ENCODE results near the gene AMDHD2. TPM values are rescaled to one million over a fixed set of nuclear protein-coding genes. Genes with fewer than 3 reads are reported as not detected.
A peak's percentile ranks its signal among the peaks of the same experiment; 100 is the strongest.

The AMDHD2 gene
- total and polyA plus RNA-seq, 2 of the 8 experiments (the other 6 are each of a cell fraction or from before 2014, with no cell fraction given), result 43.0 to 54.6 TPM

DNA sequence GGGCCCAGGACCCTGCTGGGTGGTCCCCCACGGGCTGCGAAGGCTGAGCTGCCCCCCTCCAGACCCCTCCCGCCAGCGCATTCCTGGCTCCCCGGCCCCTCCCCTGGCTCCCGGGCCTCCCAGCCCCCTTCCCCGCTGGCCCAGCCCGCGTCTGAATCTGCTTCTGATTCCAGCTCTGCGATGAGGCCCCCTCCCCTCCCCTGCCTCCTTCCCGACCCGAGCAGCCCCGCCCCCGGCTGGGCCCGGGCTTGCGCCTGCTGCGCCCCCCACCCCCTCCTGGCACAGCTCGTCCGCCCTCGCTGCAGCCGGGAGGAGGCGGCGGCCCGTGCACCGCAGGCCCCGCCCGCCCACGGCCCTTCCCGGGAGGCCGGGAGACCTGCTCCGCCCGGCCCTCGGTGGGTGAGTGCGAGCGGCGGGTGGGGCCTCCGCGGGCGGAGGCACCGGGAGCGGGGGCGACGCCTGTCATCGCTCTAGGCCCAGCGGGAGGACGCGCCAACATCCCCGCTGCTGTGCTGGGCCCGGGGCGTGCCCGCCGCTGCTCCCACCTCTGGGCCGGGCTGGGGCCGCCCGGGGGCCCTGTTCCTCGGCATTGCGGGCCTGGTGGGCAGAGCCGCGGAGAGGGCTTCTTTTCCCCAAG is 49.0 kb upstream of the AMDHD2 start, which contains the start of gene NTN3:
TSS of gene NTN3 (plus strand) at position 282 of the 637 bp plus-strand sequence. CDS start 405 bp downstream, outside the sequence.
- peaks cover 2 to 13% of the 10 kb centered on the region in 2 experiments for H4K20me1 ChIP-seq (replicated peaks in 1 of 2; ENCODE audit: control insufficient read depth in 1 of 2, insufficient read depth in 2 of 2, low read length in 2 of 2)
- peaks cover 0 to 45% (median 31%) of the 10 kb centered on the region in 4 experiments; a peak in 6 of 7 replicates for H3K4me1 ChIP-seq (replicated peaks in 1 of 4; ENCODE audit: control insufficient read depth in 3 of 4, insufficient read depth in 4 of 4, low read length in 3 of 4)
- H2AFZ ChIP-seq (ENCODE audit: low read length), result no peak within 1 kb of the TSS
- peak within 1 kb of the TSS; percentile 53 to 75 for H3K4me2 ChIP-seq (ENCODE audit: insufficient read depth in 1 of 2, low read depth in 2 of 2, low read length in 2 of 2)
- H4K5ac ChIP-seq (ENCODE audit: insufficient read length, low read depth, low read length), result no peak within 1 kb of the TSS
- peak within 1 kb of the TSS; percentile 6 for H3K18ac ChIP-seq (ENCODE audit: extremely low read depth, low read length)
- no peak within 1 kb of the TSS for H3K4ac ChIP-seq (replicated peaks; ENCODE audit: insufficient read length, low read depth, low read length)
- CTCF ChIA-PET (ENCODE audit: partially characterized antibody), result interaction anchor here (0.7 to 4.0 kb wide), 4 partner anchors 10 to 131 kb away, joined by 3 to 15 read pairs (median 5); partner anchors contain the start of genes ABCA3 and TEDC2
- H3K27me3 ChIP-seq (replicated peaks in 1 of 4; ENCODE audit: control insufficient read depth in 3 of 4, extremely low read depth in 1 of 4, insufficient read depth in 3 of 4, low read length in 3 of 4), result peaks cover 24 to 66% (median 57%) of the 10 kb centered on the region in 4 experiments
- H2BK5ac ChIP-seq (ENCODE audit: low read depth, low read length), result no peak within 1 kb of the TSS
- H3K36me3 ChIP-seq (ENCODE audit: control insufficient read depth in 2 of 4, insufficient read depth in 4 of 4, low read length in 3 of 4), result no peaks in the 10 kb centered on the region
- H3K56ac ChIP-seq (replicated peaks; ENCODE audit: insufficient read length, low read depth, low read length), result no peak within 1 kb of the TSS
- peak within 1 kb of the TSS; percentile 23 to 56 (median 28) for H3K4me3 ChIP-seq (ENCODE audit: extremely low read depth in 1 of 4, insufficient read depth in 2 of 4, low read depth in 3 of 4, low read length in 4 of 4)
- no peak within 1 kb of the TSS for H2AK5ac ChIP-seq (ENCODE audit: low read depth, low read length)
- peak within 1 kb of the TSS; percentile 68; the same call in 1 of the 2 replicates for H2BK12ac ChIP-seq (ENCODE audit: low read depth, low read length)
- DNase-seq (ENCODE audit: low read depth in 1 of 2, low spot score in 2 of 2) (peak in 1 of 2 experiments; percentile 73), FAIRE-seq (no peak)
- no peak within 1 kb of the TSS for H3K23ac ChIP-seq (ENCODE audit: insufficient read length)
- H2BK15ac ChIP-seq (ENCODE audit: low read length), result peak within 1 kb of the TSS; percentile 97; the same call in 1 of the 2 replicates
- H4K8ac ChIP-seq (ENCODE audit: extremely low read depth, insufficient read depth, low read length), result peak within 1 kb of the TSS; percentile 16; the same call in 1 of the 2 replicates
- H3K27ac ChIP-seq (ENCODE audit: low read depth, low read length), result no peak within 1 kb of the TSS
- H3K14ac ChIP-seq (ENCODE audit: insufficient read length), result no peak within 1 kb of the TSS
- H2BK120ac ChIP-seq (replicated peaks; ENCODE audit: low read depth, low read length), result no peak within 1 kb of the TSS
- H4K91ac ChIP-seq (replicated peaks; ENCODE audit: insufficient read length, low read length), result peak within 1 kb of the TSS; percentile 74
- no peaks in the 10 kb centered on the region for H3K79me2 ChIP-seq (ENCODE audit: control insufficient read depth in 1 of 2, insufficient read depth in 2 of 2, low read length in 2 of 2)
- no peak within 1 kb of the TSS for H2BK20ac ChIP-seq (ENCODE audit: low read length)
- WGBS, 2 experiments (ENCODE audit: extremely low coverage in 1 of 2, insufficient coverage in 1 of 2, insufficient read length in 1 of 2, insufficient replicate concordance in 2 of 2, low coverage in 1 of 2, low lambda C conversion rate in 2 of 2, missing lambda C conversion rate in 1 of 2), result 2% methylated on average over 17 of the region's 59 CpGs; no CpG with 5 or more reads in 1 of the 2 experiments
- POLR2A ChIA-PET (ENCODE audit: partially characterized antibody), result interaction anchor here (0.9 to 2.8 kb wide), 7 partner anchors 12 to 316 kb away, joined by 3 to 8 read pairs (median 6); partner anchors contain the start of genes AMDHD2, TEDC2 and TRAF7
- H3K79me1 ChIP-seq (ENCODE audit: low read depth, low read length), result no peaks in the 10 kb centered on the region
- TF ChIP-seq POLR2A (IDR thresholded peaks at IDR 0.05; ENCODE audit: control extremely low read depth in 1 of 2, low read depth in 2 of 2, low read length in 2 of 2) (no peak), KDM4A (IDR thresholded peaks at IDR 0.05; ENCODE audit: low read depth, low read length, severe bottlenecking) (peak; percentile 14)
- H3K23me2 ChIP-seq (ENCODE audit: low read depth, low read length), result peaks cover 31% of the 10 kb centered on the region; the same call in 1 of the 2 replicates
- H3K9me3 ChIP-seq (ENCODE audit: insufficient read depth in 2 of 2, low read depth in 1 of 2, low read length in 1 of 2), result no peaks in the 10 kb centered on the region
- no peak within 1 kb of the TSS for H3K9ac ChIP-seq (replicated peaks in 1 of 4; ENCODE audit: extremely low read depth in 1 of 4, low read depth in 3 of 4, low read length in 3 of 4)

Measured in H1 (cell line).